HL-60 (cell line): ENCODE data around the gene APOC1.

ENCODE experiments used
- POLR2AphosphoS5 ChIP-seq: IDR thresholded peaks from 2 replicates; pipeline ENCODE4 v1.6.1; 2012; ENCODE audit warnings: low read depth
- TF ChIP-seq, protein P1 (sequence below): IDR thresholded peaks from one replicate; pipeline ENCODE4 v1.5.1; 2011; ENCODE audit warnings: low read length, control low read depth, inconsistent platforms; ENCODE audit not compliant: insufficient read depth

GRCh38 chr19:44954649-44955504 lies 40.5 kb downstream of the APOC1 start, which contains the start of gene CLPTM1:
- TF ChIP-seq, protein P1, sequence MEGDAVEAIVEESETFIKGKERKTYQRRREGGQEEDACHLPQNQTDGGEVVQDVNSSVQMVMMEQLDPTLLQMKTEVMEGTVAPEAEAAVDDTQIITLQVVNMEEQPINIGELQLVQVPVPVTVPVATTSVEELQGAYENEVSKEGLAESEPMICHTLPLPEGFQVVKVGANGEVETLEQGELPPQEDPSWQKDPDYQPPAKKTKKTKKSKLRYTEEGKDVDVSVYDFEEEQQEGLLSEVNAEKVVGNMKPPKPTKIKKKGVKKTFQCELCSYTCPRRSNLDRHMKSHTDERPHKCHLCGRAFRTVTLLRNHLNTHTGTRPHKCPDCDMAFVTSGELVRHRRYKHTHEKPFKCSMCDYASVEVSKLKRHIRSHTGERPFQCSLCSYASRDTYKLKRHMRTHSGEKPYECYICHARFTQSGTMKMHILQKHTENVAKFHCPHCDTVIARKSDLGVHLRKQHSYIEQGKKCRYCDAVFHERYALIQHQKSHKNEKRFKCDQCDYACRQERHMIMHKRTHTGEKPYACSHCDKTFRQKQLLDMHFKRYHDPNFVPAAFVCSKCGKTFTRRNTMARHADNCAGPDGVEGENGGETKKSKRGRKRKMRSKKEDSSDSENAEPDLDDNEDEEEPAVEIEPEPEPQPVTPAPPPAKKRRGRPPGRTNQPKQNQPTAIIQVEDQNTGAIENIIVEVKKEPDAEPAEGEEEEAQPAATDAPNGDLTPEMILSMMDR, result no peak
- peak; percentile 76 for TF ChIP-seq POLR2AphosphoS5
